HL-60 (cell line): ENCODE measurements around the gene TLE3.

Source experiments
- POLR2AphosphoS5 ChIP-seq: IDR thresholded peaks from 2 replicates; pipeline ENCODE4 v1.6.1; 2012; ENCODE audit warnings: low read depth
- TF ChIP-seq, protein P1 (sequence below): IDR thresholded peaks from one replicate; pipeline ENCODE4 v1.5.1; 2011; ENCODE audit warnings: low read length, control low read depth, inconsistent platforms; ENCODE audit not compliant: insufficient read depth

- TF ChIP-seq, protein P1, sequence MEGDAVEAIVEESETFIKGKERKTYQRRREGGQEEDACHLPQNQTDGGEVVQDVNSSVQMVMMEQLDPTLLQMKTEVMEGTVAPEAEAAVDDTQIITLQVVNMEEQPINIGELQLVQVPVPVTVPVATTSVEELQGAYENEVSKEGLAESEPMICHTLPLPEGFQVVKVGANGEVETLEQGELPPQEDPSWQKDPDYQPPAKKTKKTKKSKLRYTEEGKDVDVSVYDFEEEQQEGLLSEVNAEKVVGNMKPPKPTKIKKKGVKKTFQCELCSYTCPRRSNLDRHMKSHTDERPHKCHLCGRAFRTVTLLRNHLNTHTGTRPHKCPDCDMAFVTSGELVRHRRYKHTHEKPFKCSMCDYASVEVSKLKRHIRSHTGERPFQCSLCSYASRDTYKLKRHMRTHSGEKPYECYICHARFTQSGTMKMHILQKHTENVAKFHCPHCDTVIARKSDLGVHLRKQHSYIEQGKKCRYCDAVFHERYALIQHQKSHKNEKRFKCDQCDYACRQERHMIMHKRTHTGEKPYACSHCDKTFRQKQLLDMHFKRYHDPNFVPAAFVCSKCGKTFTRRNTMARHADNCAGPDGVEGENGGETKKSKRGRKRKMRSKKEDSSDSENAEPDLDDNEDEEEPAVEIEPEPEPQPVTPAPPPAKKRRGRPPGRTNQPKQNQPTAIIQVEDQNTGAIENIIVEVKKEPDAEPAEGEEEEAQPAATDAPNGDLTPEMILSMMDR, result no peak
- TF ChIP-seq POLR2AphosphoS5, result no peak
Observed at GRCh38 chr15:70081612-70082011, 16.1 kb downstream of the TLE3 start.
